ENCODE measurements around the gene RFPL4A.
"Not testable (repeated sequence)": the region's sequence is repeated elsewhere in the genome, so short reads cannot be mapped to it uniquely, and the experiment has no call there.

RFPL4A gene

GRCh38 chr19:55720801-55721200 is 38.1 kb upstream of the RFPL4A start:
- no peak overlapping the region for H3K27ac ChIP-seq
- no peak for TF ChIP-seq CTCF (IDR thresholded peaks at IDR 0.05)
- no peak overlapping the region for H3K4me3 ChIP-seq
- no peak for DNase-seq (ENCODE audit: low spot score)

- no peak for TF ChIP-seq CTCF (IDR thresholded peaks at IDR 0.05)
- Histone ChIP-seq H3K27ac (no peak overlapping the region), H3K4me3 (no peak overlapping the region)
- no peak for DNase-seq (ENCODE audit: low spot score)
These were observed 35.4 kb upstream of the RFPL4A start for GRCh38 chr19:55723491-55723890.

DNA sequence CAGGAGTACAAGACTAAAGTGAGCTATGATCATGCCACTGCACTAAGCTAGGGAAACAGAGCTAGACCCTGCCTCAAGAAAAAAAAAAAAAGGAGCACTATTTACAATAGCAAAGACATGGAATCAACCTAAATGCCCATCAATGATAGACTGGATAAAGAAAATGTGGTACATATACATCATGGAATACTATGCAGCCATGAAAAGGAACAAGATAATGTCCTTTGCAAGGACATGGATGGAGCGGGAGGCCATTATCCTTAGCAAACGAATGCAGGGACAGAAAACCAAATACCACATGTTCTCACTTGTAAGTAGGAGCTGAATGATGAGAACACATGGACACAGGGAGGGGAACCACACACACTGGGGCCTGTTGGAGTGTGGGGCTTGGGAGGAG is 28.5 kb upstream of the RFPL4A start:
- DNase-seq (ENCODE audit: low spot score); H3K27ac ChIP-seq: not testable (repeated sequence)

DNA sequence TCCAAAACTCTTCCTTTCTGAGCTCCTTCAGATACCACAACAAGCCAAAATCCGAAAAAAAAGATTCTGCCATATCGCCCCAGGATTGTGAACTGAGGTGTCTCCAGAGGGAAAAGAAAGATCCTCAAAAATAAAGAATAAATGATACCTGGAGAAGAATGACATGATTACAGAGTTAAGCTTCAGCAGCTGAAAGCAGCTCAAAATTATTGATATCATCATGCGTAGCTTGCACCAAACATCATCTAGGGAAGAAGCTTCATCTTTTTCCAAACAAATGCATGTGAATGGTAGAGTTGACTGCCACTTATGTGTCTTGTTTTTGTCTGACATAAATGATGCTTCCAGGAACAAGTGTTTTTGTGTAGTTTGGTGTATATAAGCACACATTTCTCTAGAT is 20.6 kb upstream of the RFPL4A start, which contains the start of gene NLRP9:
NLRP9 (minus strand) TSS at position 101 of the 400 bp plus-strand sequence; CDS start at position 73, 28 bp downstream.
- no peak within 1 kb of the TSS for H3K27ac ChIP-seq
- TF ChIP-seq CTCF (IDR thresholded peaks at IDR 0.05): no peak
- H3K4me3 ChIP-seq: no peak within 1 kb of the TSS
- no peak for DNase-seq (ENCODE audit: low spot score)

More for the DNA sequence above, 28.5 kb upstream of the RFPL4A start:
- not testable (repeated sequence) for H3K4me3 ChIP-seq

DNA sequence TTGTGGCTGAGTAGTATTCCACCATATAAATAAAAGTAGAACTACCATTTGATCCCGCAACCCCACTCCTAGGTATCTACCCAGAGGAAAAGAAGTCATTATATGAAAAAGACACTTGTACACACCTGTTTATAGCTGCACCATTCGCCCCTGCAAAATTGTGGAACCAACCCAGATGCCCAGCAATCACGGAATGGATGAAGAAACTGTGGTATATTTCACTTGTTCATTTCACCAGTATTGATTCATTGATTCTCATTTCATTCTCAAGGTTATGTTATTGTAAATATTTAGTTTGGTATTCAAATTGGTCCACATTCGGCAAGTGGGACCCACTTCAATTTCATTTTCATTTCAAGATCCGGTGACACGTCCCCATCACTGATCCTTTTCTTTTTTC is 8.2 kb upstream of the RFPL4A start:
- H3K4me3 ChIP-seq: no peak overlapping the region
- TF ChIP-seq CTCF (IDR thresholded peaks at IDR 0.05): no peak
- no peak overlapping the region for H3K27ac ChIP-seq
- no peak for DNase-seq (ENCODE audit: low spot score)

DNA sequence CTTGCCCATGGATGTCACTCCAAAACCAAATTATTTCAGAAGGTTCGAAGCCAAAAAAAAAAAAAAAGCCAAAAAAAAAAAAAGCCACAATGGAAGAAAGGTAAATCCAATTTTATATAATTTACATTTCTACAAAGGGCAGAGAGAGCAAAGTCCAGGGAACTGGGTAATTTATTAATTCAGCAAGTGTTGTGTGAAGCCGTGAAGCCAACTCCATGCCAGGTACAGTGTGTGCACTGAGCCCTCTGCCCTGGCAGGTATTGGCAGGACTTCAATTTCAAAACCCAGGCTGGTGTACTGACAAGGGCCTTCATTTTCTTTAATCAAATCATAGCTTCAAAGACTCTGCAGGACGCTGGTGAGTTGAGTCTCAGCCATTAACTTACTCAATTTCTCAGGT is 5.5 kb upstream of the RFPL4A start:
- TF ChIP-seq CTCF (IDR thresholded peaks at IDR 0.05): no peak
- Histone ChIP-seq H3K4me3 (no peak overlapping the region), H3K27ac (no peak overlapping the region)
- DNase-seq (ENCODE audit: low spot score): no peak

- H3K4me3 ChIP-seq; DNase-seq (ENCODE audit: low spot score); H3K27ac ChIP-seq: not testable (repeated sequence)
These were observed 2.1 kb upstream of the RFPL4A start for GRCh38 chr19:55756808-55757207.

DNA sequence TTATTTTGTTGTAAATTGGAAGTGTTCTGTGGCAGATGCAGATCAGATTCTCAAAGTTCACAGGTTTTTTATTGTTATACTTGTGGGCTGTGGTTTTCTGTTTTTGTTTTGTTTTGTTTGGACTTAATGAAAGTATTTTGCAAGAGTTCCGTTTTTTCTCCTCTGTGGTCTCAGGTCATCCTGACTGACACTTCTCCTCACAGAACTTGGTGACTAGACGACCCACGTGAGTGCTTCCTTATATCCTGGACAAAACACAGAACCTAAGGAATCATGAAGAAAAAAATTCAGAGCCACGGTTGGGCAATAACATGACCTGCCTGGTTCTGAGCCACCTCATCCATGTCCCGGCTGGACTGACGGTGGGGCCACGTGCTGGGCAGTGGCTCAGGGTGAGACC is 7.6 kb downstream of the RFPL4A start:
- H3K4me3 ChIP-seq: no peak overlapping the region
- DNase-seq (ENCODE audit: low spot score): no peak
- H3K27ac ChIP-seq: no peak overlapping the region
- no peak for TF ChIP-seq CTCF (IDR thresholded peaks at IDR 0.05)

GRCh38 chr19:55768818-55769217 is 9.9 kb downstream of the RFPL4A start, which contains the start of gene RFPL4AL1:
TSS of gene RFPL4AL1 (plus strand) at chr19:55769118. CDS start at chr19:55771805, 2,687 bp downstream.
- DNase-seq (ENCODE audit: low spot score); H3K4me3 ChIP-seq: not testable (repeated sequence)

DNA sequence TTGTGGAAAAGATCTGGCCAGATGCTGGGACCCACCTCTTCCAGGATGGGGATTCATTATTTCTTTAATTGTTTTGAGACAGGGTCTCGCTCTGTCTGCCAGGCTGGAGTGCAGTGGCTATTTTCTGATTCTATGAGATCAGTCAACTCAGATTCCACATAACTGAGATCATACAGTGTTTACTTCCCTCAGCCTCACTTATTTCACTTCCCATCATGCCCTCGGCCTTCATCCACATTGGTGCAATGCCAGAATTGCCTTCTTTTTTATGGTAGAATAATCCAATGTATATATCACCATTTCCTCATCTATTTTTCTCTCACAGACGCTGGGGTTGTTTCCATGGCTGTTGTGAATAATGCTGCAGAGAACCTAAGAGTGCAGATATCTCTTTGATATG is 10.7 kb downstream of the RFPL4A start:
- not testable (repeated sequence) for DNase-seq (ENCODE audit: low spot score)

More at GRCh38 chr19:55768818-55769217, 9.9 kb downstream of the RFPL4A start, which contains the start of gene RFPL4AL1:
- not testable (repeated sequence) for H3K27ac ChIP-seq

More for the DNA sequence above, 10.7 kb downstream of the RFPL4A start:
- not testable (repeated sequence) for H3K27ac ChIP-seq, H3K4me3 ChIP-seq

Data from coronary artery (tissue), 2 donors.